GM23338 (cell line): Measurements from ENCODE around the gene RPL27A. TPM values are rescaled to one million over a fixed set of nuclear protein-coding genes. Genes with fewer than 3 reads are reported as not detected.

ENCODE experiments used
- ATAC-seq: fragments of 200-7000 bp; cut with Tn5 transposase; 3 replicates; pipeline ENCODE4 v1.9.1; 2020
- DNase-seq: peaks from one replicate; pipeline ENCODE4 v3.0.0-alpha.2; 2015; ENCODE audit warnings: low spot score
- H2AFZ ChIP-seq: fragments of 200-600 bp; sonication (generic); 2 replicates; pipeline ENCODE4 v1.8.0; 2016; ENCODE audit warnings: antibody characterized with exemption, mild to moderate bottlenecking, moderate library complexity
- H3F3A ChIP-seq: fragments of 200-600 bp; sonication (generic); replicated peaks from 2 replicates; pipeline ENCODE4 v1.8.0; 2017; ENCODE audit warnings: antibody characterized with exemption, mixed run types, low read depth
- H3K27ac ChIP-seq: fragments of 200-600 bp; sonication (generic); 2 replicates; pipeline ENCODE4 v1.6.1; 2016; ENCODE audit warnings: low read depth
- H3K27me3 ChIP-seq: fragments of 200-600 bp; sonication (generic); 2 replicates; pipeline ENCODE4 v1.8.0; 2016; ENCODE audit warnings: mild to moderate bottlenecking, mixed run types, moderate library complexity; ENCODE audit not compliant: insufficient read depth
- H3K36me3 ChIP-seq: fragments of 200-600 bp; sonication (generic); 2 replicates; pipeline ENCODE4 v1.8.0; 2016; ENCODE audit warnings: mild to moderate bottlenecking; ENCODE audit not compliant: insufficient read depth
- H3K4me1 ChIP-seq: fragments of 200-600 bp; sonication (generic); 2 replicates; pipeline ENCODE4 v1.8.0; 2016; ENCODE audit warnings: mild to moderate bottlenecking, moderate library complexity; ENCODE audit not compliant: insufficient read depth
- H3K4me2 ChIP-seq: fragments of 200-600 bp; sonication (generic); 2 replicates; pipeline ENCODE4 v1.7.1; 2017; ENCODE audit warnings: mixed run types
- H3K4me3 ChIP-seq: fragments of 200-600 bp; sonication (generic); 2 replicates; pipeline ENCODE4 v1.6.1; 2016; ENCODE audit warnings: mixed run types
- H3K79me2 ChIP-seq: fragments of 200-600 bp; sonication (generic); replicated peaks from 2 replicates; pipeline ENCODE4 v1.8.0; 2017; ENCODE audit warnings: mild to moderate bottlenecking; ENCODE audit not compliant: insufficient read depth
- H3K9me2 ChIP-seq: fragments of 200-600 bp; sonication (generic); 2 replicates; pipeline ENCODE4 v1.8.0; 2017; ENCODE audit not compliant: insufficient read depth
- H4K20me1 ChIP-seq: fragments of 200-600 bp; sonication (generic); replicated peaks from 2 replicates; pipeline ENCODE4 v1.8.0; 2017; ENCODE audit warnings: mild to moderate bottlenecking; ENCODE audit not compliant: insufficient read depth
- H3K27ac Mint-ChIP-seq: 2 replicates; pipeline ENCODE4 v1.8.0; 2020; ENCODE audit warnings: inconsistent platforms, mild to moderate bottlenecking, moderate library complexity, mixed read lengths
- H3K27me3 Mint-ChIP-seq: 3 replicates; pipeline ENCODE4 v1.8.0; 2022; ENCODE audit warnings: low read depth, mild to moderate bottlenecking, moderate library complexity, mixed read lengths, inconsistent platforms; ENCODE audit not compliant: insufficient read depth, poor library complexity
- H3K36me3 Mint-ChIP-seq: 3 replicates; pipeline ENCODE4 v1.8.0; 2021; ENCODE audit warnings: low read depth, mild to moderate bottlenecking, inconsistent platforms, moderate library complexity, mixed read lengths
- H3K4me1 Mint-ChIP-seq: 3 replicates; pipeline ENCODE4 v1.8.0; 2020; ENCODE audit warnings: mild to moderate bottlenecking, inconsistent platforms, mixed read lengths
- H3K4me3 Mint-ChIP-seq: 3 replicates; pipeline ENCODE4 v1.8.0; 2021; ENCODE audit warnings: moderate library complexity, mild to moderate bottlenecking, inconsistent platforms, mixed read lengths
- H3K9me3 Mint-ChIP-seq: 3 replicates; pipeline ENCODE4 v1.8.0; 2020; ENCODE audit warnings: moderate library complexity, mild to moderate bottlenecking, inconsistent platforms, mixed read lengths
- CREB1 ChIP-seq: fragments of 250-450 bp; sonication (Bioruptor Pico); IDR thresholded peaks from 2 replicates; pipeline ENCODE4 v1.5.0; 2020; ENCODE audit warnings: low read depth, mild to moderate bottlenecking, moderate library complexity
- EZH2phosphoT487 ChIP-seq: fragments of 200-600 bp; sonication (generic); IDR thresholded peaks from one replicate; pipeline ENCODE4 v1.8.1; 2018; ENCODE audit warnings: antibody characterized with exemption; ENCODE audit not compliant: unreplicated experiment
- JUNB ChIP-seq: IDR thresholded peaks from one replicate; pipeline ENCODE4 v1.6.1; 2016; ENCODE audit warnings: antibody characterized with exemption; ENCODE audit not compliant: unreplicated experiment
- NANOG ChIP-seq: IDR thresholded peaks from 2 replicates; pipeline ENCODE4 v1.6.1; 2016; ENCODE audit warnings: antibody characterized with exemption, borderline replicate concordance
- POLR2AphosphoS5 ChIP-seq: IDR thresholded peaks from 2 replicates; pipeline ENCODE4 v1.6.1; 2016; ENCODE audit warnings: antibody characterized with exemption, low read depth
- STAT1 ChIP-seq: IDR thresholded peaks from one replicate; pipeline ENCODE4 v1.6.1; 2016; ENCODE audit warnings: antibody characterized with exemption; ENCODE audit not compliant: unreplicated experiment
- ZNF331 ChIP-seq: fragments of 250-450 bp; sonication (Bioruptor Pico); IDR thresholded peaks from 2 replicates; pipeline ENCODE4 v1.5.0; 2020; ENCODE audit warnings: low read depth, mild to moderate bottlenecking, moderate library complexity
- polyA plus RNA-seq: library from polyadenylated mRNA; unstranded; fragments of >200 nt; fragmentation: Nextera tagmentation; extraction: Ambion mirVana; gene quantifications from 2 replicates; pipeline ENCODE4 v1.2.1, GENCODE V29; 2016
- total RNA-seq: library from RNA; depleted of rRNA; stranded (reverse); fragments of >200 nt; shearing (Covaris generic); gene quantifications from 2 replicates; pipeline ENCODE4 v1.2.3, GENCODE V29; 2014
- TF ChIP-seq, protein P1 (sequence below): IDR thresholded peaks from 2 replicates; pipeline ENCODE4 v1.6.1; 2016; ENCODE audit warnings: antibody characterized with exemption
- TF ChIP-seq, protein P2 (sequence below): IDR thresholded peaks from one replicate; pipeline ENCODE4 v1.6.1; 2018; ENCODE audit warnings: antibody characterized with exemption; ENCODE audit not compliant: unreplicated experiment
- TF ChIP-seq, protein P3 (sequence below), 2 experiments: fragments of 200-600 bp in 1 of 2; sonication (generic) in 1 of 2; conservative IDR thresholded peaks; 2 replicates each; pipeline versions ENCODE4 v1.5.1 to v1.6.1; 2016 to 2017; ENCODE audit warnings: antibody characterized with exemption in 2 of 2, low read depth in 2 of 2, mild to moderate bottlenecking in 2 of 2, moderate library complexity in 1 of 2

Gene RPL27A
- total and polyA plus RNA-seq, 2 experiments from 2014 or later: 1,283 to 3,167 TPM

DNA sequence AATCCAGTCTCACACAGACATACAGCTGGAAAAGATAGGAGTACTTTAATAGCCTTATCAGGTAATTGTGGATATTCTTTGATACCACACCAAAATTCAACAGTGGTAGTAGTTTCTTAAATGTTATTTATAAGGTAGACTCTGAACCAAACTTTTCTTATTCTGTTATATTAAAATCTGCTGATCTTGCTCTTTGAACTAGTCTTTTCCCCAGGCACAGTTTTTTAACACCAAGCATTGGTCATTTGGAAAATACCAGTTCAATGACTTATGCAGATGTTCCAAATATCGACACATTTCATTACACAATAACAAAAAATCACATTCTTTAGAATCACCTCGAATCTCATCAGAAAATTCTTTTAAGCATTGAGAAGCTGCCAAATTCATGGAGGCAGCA is 7.7 kb upstream of the RPL27A start:
- Histone ChIP-seq H3K27ac (no peak overlapping the region), H3K27me3 (no peaks in the 10 kb centered on the region), H4K20me1 (no peaks in the 10 kb centered on the region), H3K36me3 (no peaks in the 10 kb centered on the region), H3F3A (peaks cover 6% of the 10 kb centered on the region; the same call in 1 of the 2 replicates), H2AFZ (no peak overlapping the region), H3K4me1 (peaks cover 30% of the 10 kb centered on the region), H3K4me3 (no peak overlapping the region), H3K4me2 (no peak overlapping the region), H3K9me2 (no peaks in the 10 kb centered on the region), H3K79me2 (no peaks in the 10 kb centered on the region)
- Mint-ChIP-seq H3K4me3 (no peak overlapping the region), H3K27ac (no peak overlapping the region), H3K27me3 (peaks cover 3% of the 10 kb centered on the region), H3K4me1 (peaks cover 34% of the 10 kb centered on the region), H3K9me3 (no peaks in the 10 kb centered on the region), H3K36me3 (peaks cover 12% of the 10 kb centered on the region; the same call in 2 of the 3 replicates)
- TF ChIP-seq, protein P1, sequence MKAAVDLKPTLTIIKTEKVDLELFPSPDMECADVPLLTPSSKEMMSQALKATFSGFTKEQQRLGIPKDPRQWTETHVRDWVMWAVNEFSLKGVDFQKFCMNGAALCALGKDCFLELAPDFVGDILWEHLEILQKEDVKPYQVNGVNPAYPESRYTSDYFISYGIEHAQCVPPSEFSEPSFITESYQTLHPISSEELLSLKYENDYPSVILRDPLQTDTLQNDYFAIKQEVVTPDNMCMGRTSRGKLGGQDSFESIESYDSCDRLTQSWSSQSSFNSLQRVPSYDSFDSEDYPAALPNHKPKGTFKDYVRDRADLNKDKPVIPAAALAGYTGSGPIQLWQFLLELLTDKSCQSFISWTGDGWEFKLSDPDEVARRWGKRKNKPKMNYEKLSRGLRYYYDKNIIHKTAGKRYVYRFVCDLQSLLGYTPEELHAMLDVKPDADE: no peak
- TF ChIP-seq STAT1: no peak
- no peak for TF ChIP-seq POLR2AphosphoS5
- TF ChIP-seq ZNF331 (CRISPR knock-in tag): no peak
- TF ChIP-seq JUNB: no peak
- TF ChIP-seq, protein P2, sequence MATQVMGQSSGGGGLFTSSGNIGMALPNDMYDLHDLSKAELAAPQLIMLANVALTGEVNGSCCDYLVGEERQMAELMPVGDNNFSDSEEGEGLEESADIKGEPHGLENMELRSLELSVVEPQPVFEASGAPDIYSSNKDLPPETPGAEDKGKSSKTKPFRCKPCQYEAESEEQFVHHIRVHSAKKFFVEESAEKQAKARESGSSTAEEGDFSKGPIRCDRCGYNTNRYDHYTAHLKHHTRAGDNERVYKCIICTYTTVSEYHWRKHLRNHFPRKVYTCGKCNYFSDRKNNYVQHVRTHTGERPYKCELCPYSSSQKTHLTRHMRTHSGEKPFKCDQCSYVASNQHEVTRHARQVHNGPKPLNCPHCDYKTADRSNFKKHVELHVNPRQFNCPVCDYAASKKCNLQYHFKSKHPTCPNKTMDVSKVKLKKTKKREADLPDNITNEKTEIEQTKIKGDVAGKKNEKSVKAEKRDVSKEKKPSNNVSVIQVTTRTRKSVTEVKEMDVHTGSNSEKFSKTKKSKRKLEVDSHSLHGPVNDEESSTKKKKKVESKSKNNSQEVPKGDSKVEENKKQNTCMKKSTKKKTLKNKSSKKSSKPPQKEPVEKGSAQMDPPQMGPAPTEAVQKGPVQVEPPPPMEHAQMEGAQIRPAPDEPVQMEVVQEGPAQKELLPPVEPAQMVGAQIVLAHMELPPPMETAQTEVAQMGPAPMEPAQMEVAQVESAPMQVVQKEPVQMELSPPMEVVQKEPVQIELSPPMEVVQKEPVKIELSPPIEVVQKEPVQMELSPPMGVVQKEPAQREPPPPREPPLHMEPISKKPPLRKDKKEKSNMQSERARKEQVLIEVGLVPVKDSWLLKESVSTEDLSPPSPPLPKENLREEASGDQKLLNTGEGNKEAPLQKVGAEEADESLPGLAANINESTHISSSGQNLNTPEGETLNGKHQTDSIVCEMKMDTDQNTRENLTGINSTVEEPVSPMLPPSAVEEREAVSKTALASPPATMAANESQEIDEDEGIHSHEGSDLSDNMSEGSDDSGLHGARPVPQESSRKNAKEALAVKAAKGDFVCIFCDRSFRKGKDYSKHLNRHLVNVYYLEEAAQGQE: no peak
- TF ChIP-seq EZH2phosphoT487: no peak
- ATAC-seq: no peak
- no peak for DNase-seq

DNA sequence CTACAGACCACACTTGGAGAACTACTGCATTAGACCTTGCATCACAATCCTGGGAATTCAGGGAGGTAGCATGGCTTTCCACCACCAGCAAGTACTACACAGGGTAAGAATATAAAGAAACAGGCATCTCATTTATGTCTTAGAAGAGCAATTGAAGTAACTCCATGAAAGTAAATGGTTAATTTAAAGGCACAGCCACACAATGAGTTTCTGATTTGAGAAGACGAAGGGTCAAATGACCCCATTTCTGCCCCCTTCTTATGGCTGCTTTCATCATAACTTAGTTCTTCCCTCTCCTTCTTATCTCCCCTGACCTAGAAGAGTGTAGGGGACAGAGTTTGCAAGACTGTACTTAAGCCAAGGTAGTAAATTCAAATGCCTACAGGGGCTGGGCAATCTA is 6.1 kb upstream of the RPL27A start:
- Histone ChIP-seq H3K4me1 (peaks cover 23% of the 10 kb centered on the region), H3K27me3 (no peaks in the 10 kb centered on the region), H3K36me3 (no peaks in the 10 kb centered on the region), H3K27ac (no peak overlapping the region), H3K9me2 (peaks cover 8% of the 10 kb centered on the region; the same call in 1 of the 2 replicates), H4K20me1 (no peaks in the 10 kb centered on the region), H3K4me2 (peak overlapping the region; percentile 57; the same call in 1 of the 2 replicates), H3K79me2 (peaks cover 2% of the 10 kb centered on the region; the same call in 1 of the 2 replicates), H3F3A (peaks cover 6% of the 10 kb centered on the region; the same call in 1 of the 2 replicates), H2AFZ (no peak overlapping the region), H3K4me3 (no peak overlapping the region)
- Mint-ChIP-seq H3K4me1 (peaks cover 27% of the 10 kb centered on the region), H3K9me3 (no peaks in the 10 kb centered on the region; the same call in 2 of the 3 replicates), H3K4me3 (no peak overlapping the region), H3K27ac (peak overlapping the region; percentile 85), H3K36me3 (peaks cover 25% of the 10 kb centered on the region), H3K27me3 (peaks cover 1% of the 10 kb centered on the region)
- no peak for DNase-seq
- ATAC-seq: peak; percentile 22; the same call in 2 of the 3 replicates
- TF ChIP-seq CREB1 (CRISPR knock-in tag): no peak
- TF ChIP-seq POLR2AphosphoS5: no peak
- TF ChIP-seq EZH2phosphoT487: no peak
- TF ChIP-seq, protein P3, sequence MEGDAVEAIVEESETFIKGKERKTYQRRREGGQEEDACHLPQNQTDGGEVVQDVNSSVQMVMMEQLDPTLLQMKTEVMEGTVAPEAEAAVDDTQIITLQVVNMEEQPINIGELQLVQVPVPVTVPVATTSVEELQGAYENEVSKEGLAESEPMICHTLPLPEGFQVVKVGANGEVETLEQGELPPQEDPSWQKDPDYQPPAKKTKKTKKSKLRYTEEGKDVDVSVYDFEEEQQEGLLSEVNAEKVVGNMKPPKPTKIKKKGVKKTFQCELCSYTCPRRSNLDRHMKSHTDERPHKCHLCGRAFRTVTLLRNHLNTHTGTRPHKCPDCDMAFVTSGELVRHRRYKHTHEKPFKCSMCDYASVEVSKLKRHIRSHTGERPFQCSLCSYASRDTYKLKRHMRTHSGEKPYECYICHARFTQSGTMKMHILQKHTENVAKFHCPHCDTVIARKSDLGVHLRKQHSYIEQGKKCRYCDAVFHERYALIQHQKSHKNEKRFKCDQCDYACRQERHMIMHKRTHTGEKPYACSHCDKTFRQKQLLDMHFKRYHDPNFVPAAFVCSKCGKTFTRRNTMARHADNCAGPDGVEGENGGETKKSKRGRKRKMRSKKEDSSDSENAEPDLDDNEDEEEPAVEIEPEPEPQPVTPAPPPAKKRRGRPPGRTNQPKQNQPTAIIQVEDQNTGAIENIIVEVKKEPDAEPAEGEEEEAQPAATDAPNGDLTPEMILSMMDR (conservative IDR thresholded peaks at IDR 0.05; ENCODE audit: low read depth in 2 of 2): no peak
- no peak for TF ChIP-seq NANOG
